ENCODE measurements around the gene MACROD2. TPM values are rescaled to one million over a fixed set of nuclear protein-coding genes. Genes with fewer than 3 reads are reported as not detected.
"Not testable (repeated sequence)": the region's sequence is repeated elsewhere in the genome, so short reads cannot be mapped to it uniquely, and the experiment has no call there.

Gene MACROD2
- total and polyA plus RNA-seq, 9 donors, result 2.0 to 4.9 (median 3.1) TPM

- Histone ChIP-seq H3K36me3 (ENCODE audit: control insufficient read depth, insufficient read depth, low read length) (no peaks in the 10 kb centered on the region), H3K9me3 (replicated peaks; ENCODE audit: control insufficient read depth, low read depth, low read length) (no peaks in the 10 kb centered on the region), H3K27me3 (ENCODE audit: control insufficient read depth, insufficient read depth, low read length) (no peaks in the 10 kb centered on the region), H3K4me3 (ENCODE audit: low read length) (no peak overlapping the region), H3K4me1 (ENCODE audit: control insufficient read depth, insufficient read depth, low read length) (no peaks in the 10 kb centered on the region), H3K27ac (ENCODE audit: low read length) (no peak overlapping the region)
- WGBS (ENCODE audit: insufficient coverage), result no CpG with 5 or more reads among the region's 4 CpGs
- no peak for DNase-seq
Measured at GRCh38 chr20:15965165-15965564, 1969.8 kb downstream of the MACROD2 start.

DNA sequence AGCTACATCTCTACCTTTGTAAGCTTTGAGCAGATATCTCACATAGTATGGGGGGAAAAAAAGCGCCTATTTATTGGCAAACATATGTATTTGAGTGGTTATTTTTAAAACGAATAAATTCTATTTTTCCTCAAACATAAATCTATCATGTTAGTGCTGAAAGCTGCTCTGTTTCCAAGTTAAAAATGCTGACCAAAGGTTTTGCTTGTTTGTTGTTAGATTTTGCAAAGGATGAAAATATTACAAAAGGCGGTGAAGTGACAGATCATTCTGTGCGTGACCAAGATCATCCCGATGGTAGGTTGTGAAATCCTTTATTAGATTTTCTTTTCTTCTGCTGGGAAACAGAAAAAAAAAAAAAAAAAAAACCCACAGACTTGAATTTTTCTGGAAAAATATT lies 1972.0 kb downstream of the MACROD2 start:
- Histone ChIP-seq H3K36me3 (ENCODE audit: control insufficient read depth, insufficient read depth, low read length) (no peaks in the 10 kb centered on the region), H3K27me3 (ENCODE audit: control insufficient read depth, insufficient read depth, low read length) (no peaks in the 10 kb centered on the region), H3K9me3 (replicated peaks; ENCODE audit: control insufficient read depth, low read depth, low read length) (peaks cover 2% of the 10 kb centered on the region), H3K27ac (ENCODE audit: low read length) (no peak overlapping the region), H3K4me3 (ENCODE audit: low read length) (no peak overlapping the region), H3K4me1 (ENCODE audit: control insufficient read depth, insufficient read depth, low read length) (no peaks in the 10 kb centered on the region)
- no peak for DNase-seq
- no CpG with 5 or more reads among the region's 5 CpGs for WGBS (ENCODE audit: insufficient coverage)

DNA sequence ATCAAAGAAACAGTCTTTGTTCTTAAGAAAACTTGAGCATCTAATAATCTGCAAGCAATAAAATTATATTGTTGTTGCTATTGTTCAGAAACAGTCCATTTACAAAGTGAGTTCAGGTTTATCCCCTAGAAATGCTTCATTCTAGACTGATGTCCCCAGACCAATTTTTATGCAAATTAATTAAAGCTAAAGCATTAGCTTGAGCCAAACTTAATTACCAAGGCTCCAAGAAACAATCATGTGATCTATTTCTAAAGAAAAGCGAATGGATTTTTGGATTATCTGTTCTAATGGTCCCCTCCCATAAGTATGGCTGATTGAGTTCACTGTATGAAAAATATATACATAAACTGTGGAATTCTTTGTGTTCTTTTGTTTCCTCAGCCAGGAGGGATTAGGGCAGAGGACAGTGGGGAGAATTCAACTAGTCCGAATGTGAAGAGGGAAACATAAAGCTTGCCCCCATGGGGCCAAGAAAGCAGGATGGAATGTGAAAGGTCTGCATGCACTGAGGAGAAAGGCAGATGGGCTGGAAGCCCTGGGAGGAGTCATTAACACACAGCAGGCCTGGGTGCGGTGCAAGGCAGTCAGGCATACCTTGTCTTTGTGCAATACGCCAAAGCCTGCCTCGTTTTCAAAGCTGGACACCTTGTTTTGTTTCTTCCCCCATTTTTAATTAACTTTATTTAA lies 1980.9 kb downstream of the MACROD2 start:
- H3K9me3 ChIP-seq (replicated peaks; ENCODE audit: control insufficient read depth, low read depth, low read length), result peaks cover 2% of the 10 kb centered on the region
- no peak overlapping the region for H3K4me3 ChIP-seq (ENCODE audit: low read length)
- no peaks in the 10 kb centered on the region for H3K27me3 ChIP-seq (ENCODE audit: control insufficient read depth, insufficient read depth, low read length)
- H3K36me3 ChIP-seq (ENCODE audit: control insufficient read depth, insufficient read depth, low read length), result no peaks in the 10 kb centered on the region
- 8% methylated on average over 2 of the region's 5 CpGs for WGBS (ENCODE audit: insufficient coverage)
- H3K27ac ChIP-seq (ENCODE audit: low read length), result no peak overlapping the region
- no peak for DNase-seq
- peaks cover 3% of the 10 kb centered on the region for H3K4me1 ChIP-seq (ENCODE audit: control insufficient read depth, insufficient read depth, low read length)

- Histone ChIP-seq H3K4me1 (ENCODE audit: control insufficient read depth, insufficient read depth, low read length) (peaks cover 3% of the 10 kb centered on the region), H3K27ac (ENCODE audit: low read length) (no peak overlapping the region), H3K4me3 (ENCODE audit: low read length) (no peak overlapping the region), H3K36me3 (ENCODE audit: control insufficient read depth, insufficient read depth, low read length) (no peaks in the 10 kb centered on the region), H3K9me3 (replicated peaks; ENCODE audit: control insufficient read depth, low read depth, low read length) (no peaks in the 10 kb centered on the region), H3K27me3 (ENCODE audit: control insufficient read depth, insufficient read depth, low read length) (no peaks in the 10 kb centered on the region)
- 60% methylated on average over 1 of the region's 5 CpGs for WGBS (ENCODE audit: insufficient coverage)
- DNase-seq, result no peak
Measured at GRCh38 chr20:15977026-15977425, 1981.7 kb downstream of the MACROD2 start.

DNA sequence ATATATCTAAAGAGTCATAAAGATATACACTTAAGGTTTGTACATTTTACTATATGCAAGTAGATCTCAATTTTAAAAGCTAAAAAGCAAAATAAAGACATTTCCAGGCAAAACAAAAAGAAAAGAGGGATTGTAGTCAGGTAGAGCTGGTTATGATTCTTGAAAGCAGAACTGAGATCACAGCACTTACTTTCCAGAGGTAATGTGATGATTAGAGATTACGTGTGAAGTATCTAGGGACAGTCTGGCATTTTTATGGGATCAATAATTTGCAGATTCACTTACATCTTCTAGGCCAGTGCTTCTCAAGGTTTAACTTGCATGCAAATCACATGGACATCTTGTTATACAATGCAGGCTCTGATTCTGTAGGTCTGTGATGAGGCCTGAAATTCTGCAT lies 1982.4 kb downstream of the MACROD2 start:
- Histone ChIP-seq H3K4me3 (ENCODE audit: low read length) (no peak overlapping the region), H3K4me1 (ENCODE audit: control insufficient read depth, insufficient read depth, low read length) (peaks cover 3% of the 10 kb centered on the region), H3K9me3 (replicated peaks; ENCODE audit: control insufficient read depth, low read depth, low read length) (no peaks in the 10 kb centered on the region), H3K27ac (ENCODE audit: low read length) (no peak overlapping the region), H3K36me3 (ENCODE audit: control insufficient read depth, insufficient read depth, low read length) (no peaks in the 10 kb centered on the region), H3K27me3 (ENCODE audit: control insufficient read depth, insufficient read depth, low read length) (no peaks in the 10 kb centered on the region)
- no CpG with 5 or more reads among the region's 1 CpG for WGBS (ENCODE audit: insufficient coverage)
- no peak for DNase-seq

GRCh38 chr20:15985494-15986368 lies 1990.4 kb downstream of the MACROD2 start:
- H3K4me1 ChIP-seq (ENCODE audit: control insufficient read depth, insufficient read depth, low read length); DNase-seq; H3K36me3 ChIP-seq (ENCODE audit: control insufficient read depth, insufficient read depth, low read length); H3K27me3 ChIP-seq (ENCODE audit: control insufficient read depth, insufficient read depth, low read length); H3K4me3 ChIP-seq (ENCODE audit: low read length); H3K27ac ChIP-seq (ENCODE audit: low read length); H3K9me3 ChIP-seq (replicated peaks; ENCODE audit: control insufficient read depth, low read depth, low read length): not testable (repeated sequence)
- 95% methylated on average over 14 of the region's 26 CpGs for WGBS (ENCODE audit: insufficient coverage)

DNA sequence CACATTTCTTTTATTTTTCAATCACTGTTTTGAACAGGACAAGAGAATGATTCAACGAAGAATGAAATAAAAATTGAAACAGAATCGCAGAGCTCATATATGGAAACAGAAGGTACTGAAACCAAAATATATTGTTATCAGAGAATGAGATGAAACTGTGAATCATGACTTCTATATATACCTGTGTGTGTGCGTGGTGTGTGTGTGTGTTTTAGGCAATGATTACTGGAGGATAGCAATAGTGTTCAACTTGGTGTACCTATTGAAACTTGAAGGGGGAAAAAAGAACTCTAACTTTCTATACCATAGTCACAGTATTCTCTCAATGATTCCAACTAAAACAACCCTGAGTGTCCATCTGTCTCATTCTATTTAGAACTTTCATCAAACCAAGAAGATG lies 1991.4 kb downstream of the MACROD2 start:
- WGBS (ENCODE audit: insufficient coverage), result 100% methylated on average over 1 of the region's 3 CpGs
- no peaks in the 10 kb centered on the region for H3K9me3 ChIP-seq (replicated peaks; ENCODE audit: control insufficient read depth, low read depth, low read length)
- no peak overlapping the region for H3K4me3 ChIP-seq (ENCODE audit: low read length)
- no peaks in the 10 kb centered on the region for H3K27me3 ChIP-seq (ENCODE audit: control insufficient read depth, insufficient read depth, low read length)
- no peaks in the 10 kb centered on the region for H3K4me1 ChIP-seq (ENCODE audit: control insufficient read depth, insufficient read depth, low read length)
- H3K36me3 ChIP-seq (ENCODE audit: control insufficient read depth, insufficient read depth, low read length), result no peaks in the 10 kb centered on the region
- no peak overlapping the region for H3K27ac ChIP-seq (ENCODE audit: low read length)
- no peak for DNase-seq

DNA sequence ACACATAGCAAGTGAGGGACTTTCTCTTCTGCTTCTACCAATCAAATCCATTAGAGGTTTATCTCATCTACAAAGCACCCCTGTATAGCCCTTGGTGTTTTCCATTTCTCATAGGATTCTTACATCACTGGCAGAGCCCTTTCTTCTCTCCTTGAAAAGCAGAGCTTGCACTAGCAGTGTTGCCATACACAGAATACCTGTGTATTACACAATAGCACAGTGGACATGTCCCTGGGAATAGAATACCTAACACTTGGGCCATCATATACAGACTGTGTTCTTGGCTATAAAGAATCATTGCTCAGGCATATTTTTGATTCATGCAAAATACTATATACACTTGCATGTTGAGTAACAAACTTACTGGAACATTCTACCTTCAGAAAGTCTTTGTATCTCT lies 1996.0 kb downstream of the MACROD2 start:
- DNase-seq, result no peak
- no peaks in the 10 kb centered on the region for H3K36me3 ChIP-seq (ENCODE audit: control insufficient read depth, insufficient read depth, low read length)
- H3K27me3 ChIP-seq (ENCODE audit: control insufficient read depth, insufficient read depth, low read length), result no peaks in the 10 kb centered on the region
- H3K27ac ChIP-seq (ENCODE audit: low read length), result no peak overlapping the region
- H3K4me1 ChIP-seq (ENCODE audit: control insufficient read depth, insufficient read depth, low read length), result no peaks in the 10 kb centered on the region
- no peaks in the 10 kb centered on the region for H3K9me3 ChIP-seq (replicated peaks; ENCODE audit: control insufficient read depth, low read depth, low read length)
- no peak overlapping the region for H3K4me3 ChIP-seq (ENCODE audit: low read length)

GRCh38 chr20:15992564-15992963 lies 1997.2 kb downstream of the MACROD2 start:
- peaks cover 6% of the 10 kb centered on the region for H3K9me3 ChIP-seq (replicated peaks; ENCODE audit: control insufficient read depth, low read depth, low read length)
- H3K36me3 ChIP-seq (ENCODE audit: control insufficient read depth, insufficient read depth, low read length), result no peaks in the 10 kb centered on the region
- H3K4me3 ChIP-seq (ENCODE audit: low read length), result no peak overlapping the region
- DNase-seq, result no peak
- no peaks in the 10 kb centered on the region for H3K27me3 ChIP-seq (ENCODE audit: control insufficient read depth, insufficient read depth, low read length)
- no peak overlapping the region for H3K27ac ChIP-seq (ENCODE audit: low read length)
- no peaks in the 10 kb centered on the region for H3K4me1 ChIP-seq (ENCODE audit: control insufficient read depth, insufficient read depth, low read length)
- 95% methylated on average over 2 of the region's 4 CpGs for WGBS (ENCODE audit: insufficient coverage)

- Histone ChIP-seq H3K4me1 (ENCODE audit: control insufficient read depth, insufficient read depth, low read length) (no peaks in the 10 kb centered on the region), H3K27ac (ENCODE audit: low read length) (no peak overlapping the region), H3K27me3 (ENCODE audit: control insufficient read depth, insufficient read depth, low read length) (peaks cover 2% of the 10 kb centered on the region), H3K9me3 (replicated peaks; ENCODE audit: control insufficient read depth, low read depth, low read length) (peaks cover 11% of the 10 kb centered on the region), H3K4me3 (ENCODE audit: low read length) (no peak overlapping the region), H3K36me3 (ENCODE audit: control insufficient read depth, insufficient read depth, low read length) (no peaks in the 10 kb centered on the region)
- no peak for DNase-seq
- no CpG with 5 or more reads among the region's 1 CpG for WGBS (ENCODE audit: insufficient coverage)
Measured at GRCh38 chr20:16000112-16000511, 2004.8 kb downstream of the MACROD2 start.
